Gastrocnemius medialis (tissue), 4 donors: Measurements from ENCODE around the gene PARD3B.

Experiments used
- POLR2A ChIP-seq, 2 donors: fragments of 450-650 bp; IDR thresholded peaks; one replicate each; pipeline ENCODE4 v1.6.1; 2017; ENCODE audit warnings: antibody characterized with exemption in 2 of 2, mild to moderate bottlenecking in 2 of 2, moderate library complexity in 2 of 2
- TF ChIP-seq, protein P1 (sequence below), 5 experiments: fragments of 450-650 bp in 3 of 5; fragments of 200-600 bp in 2 of 5; sonication (generic) in 2 of 5; IDR thresholded peaks in 4 of 5; conservative IDR thresholded peaks in 1 of 5; 1 replicate in 4 of 5; 2 replicates in 1 of 5; pipeline ENCODE4 v1.5.1; 2016 to 2019; ENCODE audit warnings: antibody characterized with exemption in 5 of 5, mild to moderate bottlenecking in 3 of 5, moderate library complexity in 3 of 5

GRCh38 chr2:205280596-205281236 is 735.4 kb downstream of the PARD3B start:
- TF ChIP-seq, protein P1, sequence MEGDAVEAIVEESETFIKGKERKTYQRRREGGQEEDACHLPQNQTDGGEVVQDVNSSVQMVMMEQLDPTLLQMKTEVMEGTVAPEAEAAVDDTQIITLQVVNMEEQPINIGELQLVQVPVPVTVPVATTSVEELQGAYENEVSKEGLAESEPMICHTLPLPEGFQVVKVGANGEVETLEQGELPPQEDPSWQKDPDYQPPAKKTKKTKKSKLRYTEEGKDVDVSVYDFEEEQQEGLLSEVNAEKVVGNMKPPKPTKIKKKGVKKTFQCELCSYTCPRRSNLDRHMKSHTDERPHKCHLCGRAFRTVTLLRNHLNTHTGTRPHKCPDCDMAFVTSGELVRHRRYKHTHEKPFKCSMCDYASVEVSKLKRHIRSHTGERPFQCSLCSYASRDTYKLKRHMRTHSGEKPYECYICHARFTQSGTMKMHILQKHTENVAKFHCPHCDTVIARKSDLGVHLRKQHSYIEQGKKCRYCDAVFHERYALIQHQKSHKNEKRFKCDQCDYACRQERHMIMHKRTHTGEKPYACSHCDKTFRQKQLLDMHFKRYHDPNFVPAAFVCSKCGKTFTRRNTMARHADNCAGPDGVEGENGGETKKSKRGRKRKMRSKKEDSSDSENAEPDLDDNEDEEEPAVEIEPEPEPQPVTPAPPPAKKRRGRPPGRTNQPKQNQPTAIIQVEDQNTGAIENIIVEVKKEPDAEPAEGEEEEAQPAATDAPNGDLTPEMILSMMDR (IDR thresholded peaks at IDR 0.05 in 4 of 5, conservative IDR thresholded peaks at IDR 0.05 in 1 of 5), result no peak
- TF ChIP-seq POLR2A (IDR thresholded peaks at IDR 0.05), result no peak
